GM21529 (cell line): ENCODE results near the gene APLN.

Source experiments
- ATAC-seq: cut with Tn5 transposase; IDR thresholded peaks from one replicate; pipeline ENCODE4 v1.9.1; 2021; ENCODE audit not compliant: unreplicated experiment

The APLN gene

DNA sequence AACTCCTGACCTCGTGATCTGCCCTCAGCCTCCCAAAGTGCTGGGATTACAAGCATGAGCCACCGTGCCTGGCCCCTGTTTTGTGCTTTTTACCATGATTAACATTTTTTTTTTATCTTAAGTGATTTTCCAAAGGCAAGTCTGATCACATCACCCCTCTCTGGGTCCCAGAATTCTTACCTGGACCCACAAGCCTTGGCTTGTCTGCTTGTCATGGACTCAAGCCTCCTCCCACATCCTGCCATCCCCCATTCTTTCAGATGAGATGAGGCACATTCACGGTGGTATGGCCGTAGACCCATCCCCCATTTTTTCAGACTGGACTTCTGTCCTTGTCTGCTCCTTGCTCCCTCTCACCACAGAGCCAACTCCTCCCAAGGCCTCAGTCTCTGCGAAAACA lies 55.3 kb downstream of the APLN start:
- ATAC-seq, result no peak

- ATAC-seq, result no peak
These were observed 56.9 kb downstream of the APLN start for GRCh38 chrX:129597905-129598304.

- ATAC-seq, result no peak
These were observed 58.7 kb downstream of the APLN start for GRCh38 chrX:129596077-129596476.
